ENCODE results near the gene FZD1. TPM values are rescaled to one million over a fixed set of nuclear protein-coding genes. Genes with fewer than 3 reads are reported as not detected.

The FZD1 gene
- total RNA-seq, 1 experiment from 2014 or later: 1.5 TPM

DNA sequence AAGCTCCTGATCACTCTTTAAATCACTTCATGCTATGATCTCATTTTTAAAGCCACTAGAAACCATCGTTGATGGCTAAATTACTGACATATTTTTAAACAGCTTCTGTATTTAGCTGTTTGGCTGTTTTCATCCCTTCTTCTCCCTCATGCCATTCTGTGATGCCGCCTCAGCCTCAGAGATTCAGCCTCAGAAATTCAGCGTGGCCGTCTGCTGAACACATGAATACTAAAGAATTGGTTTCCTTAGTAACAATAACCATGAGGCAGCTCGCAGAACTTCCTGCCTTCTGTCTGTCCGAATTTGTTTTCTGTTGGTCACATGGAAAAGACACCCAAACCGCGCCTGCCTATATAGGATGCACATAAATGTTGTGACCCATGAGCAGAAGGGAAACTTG lies 31.0 kb upstream of the FZD1 start:
- DNase-seq: no peak
- BruUV-seq (replicated peaks): no TSS peak
- POLR2A ChIA-PET: no interaction called here
- Mint-ChIP-seq H3K9me3 (ENCODE audit: unreplicated experiment) (no peaks in the 10 kb centered on the region), H3K4me1 (ENCODE audit: low read depth, unreplicated experiment) (no peaks in the 10 kb centered on the region), H3K4me3 (ENCODE audit: unreplicated experiment) (no peak overlapping the region), H3K27ac (ENCODE audit: unreplicated experiment) (no peak overlapping the region), H3K27me3 (ENCODE audit: insufficient read depth, unreplicated experiment) (peaks cover 17% of the 10 kb centered on the region), H3K36me3 (ENCODE audit: insufficient read depth, unreplicated experiment) (no peaks in the 10 kb centered on the region)
- CTCF ChIA-PET: no interaction called here
- Histone ChIP-seq H3K27me3 (replicated peaks; ENCODE audit: control insufficient read depth, insufficient read depth, low read length) (no peaks in the 10 kb centered on the region), H3K4me1 (no peaks in the 10 kb centered on the region), H3K4me3 (ENCODE audit: low read depth, low read length) (no peak overlapping the region), H3K36me3 (ENCODE audit: control insufficient read depth, insufficient read depth, low read length) (no peaks in the 10 kb centered on the region), H3K9me3 (no peaks in the 10 kb centered on the region)
- TF ChIP-seq, protein P1, sequence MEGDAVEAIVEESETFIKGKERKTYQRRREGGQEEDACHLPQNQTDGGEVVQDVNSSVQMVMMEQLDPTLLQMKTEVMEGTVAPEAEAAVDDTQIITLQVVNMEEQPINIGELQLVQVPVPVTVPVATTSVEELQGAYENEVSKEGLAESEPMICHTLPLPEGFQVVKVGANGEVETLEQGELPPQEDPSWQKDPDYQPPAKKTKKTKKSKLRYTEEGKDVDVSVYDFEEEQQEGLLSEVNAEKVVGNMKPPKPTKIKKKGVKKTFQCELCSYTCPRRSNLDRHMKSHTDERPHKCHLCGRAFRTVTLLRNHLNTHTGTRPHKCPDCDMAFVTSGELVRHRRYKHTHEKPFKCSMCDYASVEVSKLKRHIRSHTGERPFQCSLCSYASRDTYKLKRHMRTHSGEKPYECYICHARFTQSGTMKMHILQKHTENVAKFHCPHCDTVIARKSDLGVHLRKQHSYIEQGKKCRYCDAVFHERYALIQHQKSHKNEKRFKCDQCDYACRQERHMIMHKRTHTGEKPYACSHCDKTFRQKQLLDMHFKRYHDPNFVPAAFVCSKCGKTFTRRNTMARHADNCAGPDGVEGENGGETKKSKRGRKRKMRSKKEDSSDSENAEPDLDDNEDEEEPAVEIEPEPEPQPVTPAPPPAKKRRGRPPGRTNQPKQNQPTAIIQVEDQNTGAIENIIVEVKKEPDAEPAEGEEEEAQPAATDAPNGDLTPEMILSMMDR (IDR thresholded peaks at IDR 0.05; ENCODE audit: insufficient read depth in 1 of 2, low read depth in 1 of 2, low read length in 1 of 2, severe bottlenecking in 1 of 2, unreplicated experiment in 1 of 2): no peak
- intact Hi-C loops (cut with micrococcal nuclease; ENCODE audit: unreplicated experiment): no loop called here

DNA sequence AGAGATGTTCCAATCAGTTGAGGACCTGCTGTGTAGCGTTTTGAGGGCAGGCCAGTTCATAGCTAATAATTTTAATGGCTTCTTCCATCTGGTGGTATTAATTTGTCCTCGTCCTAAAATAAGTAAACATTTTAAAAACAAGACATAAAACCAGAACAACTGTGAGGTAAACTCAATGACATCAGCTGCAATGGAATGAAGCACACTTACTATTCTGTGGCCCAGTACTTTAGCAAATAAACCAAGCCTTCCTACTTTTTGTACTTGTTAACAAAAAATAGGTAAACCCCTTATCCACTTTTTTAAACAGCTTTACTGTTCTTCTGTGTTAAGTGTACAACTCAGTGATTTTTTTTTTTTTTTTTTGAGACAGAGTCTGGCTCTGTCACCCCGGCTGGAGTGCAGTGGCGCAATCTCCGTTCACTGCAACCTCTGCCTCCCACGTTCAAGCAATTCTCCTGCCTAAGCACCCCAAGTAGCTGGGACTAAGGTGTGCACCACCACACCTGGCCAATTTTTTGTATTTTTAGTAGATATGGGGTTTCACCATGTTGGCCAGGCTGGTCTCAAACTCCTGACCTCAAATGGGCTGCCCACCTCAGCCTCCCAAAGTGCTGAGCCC lies 28.9 kb upstream of the FZD1 start:
- TF ChIP-seq, protein P1 (IDR thresholded peaks at IDR 0.05; ENCODE audit: insufficient read depth in 1 of 2, low read depth in 1 of 2, low read length in 1 of 2, severe bottlenecking in 1 of 2, unreplicated experiment in 1 of 2): no peak
- Mint-ChIP-seq H3K4me1 (ENCODE audit: low read depth, unreplicated experiment) (no peaks in the 10 kb centered on the region), H3K4me3 (ENCODE audit: unreplicated experiment) (no peak overlapping the region), H3K9me3 (ENCODE audit: unreplicated experiment) (no peaks in the 10 kb centered on the region), H3K27ac (ENCODE audit: unreplicated experiment) (no peak overlapping the region), H3K36me3 (ENCODE audit: insufficient read depth, unreplicated experiment) (no peaks in the 10 kb centered on the region), H3K27me3 (ENCODE audit: insufficient read depth, unreplicated experiment) (peaks cover 17% of the 10 kb centered on the region)
- Histone ChIP-seq H3K4me3 (ENCODE audit: low read depth, low read length) (no peak overlapping the region), H3K4me1 (no peaks in the 10 kb centered on the region), H3K9me3 (no peaks in the 10 kb centered on the region), H3K36me3 (ENCODE audit: control insufficient read depth, insufficient read depth, low read length) (no peaks in the 10 kb centered on the region), H3K27me3 (replicated peaks; ENCODE audit: control insufficient read depth, insufficient read depth, low read length) (no peaks in the 10 kb centered on the region)
- DNase-seq: no peak
- BruUV-seq (replicated peaks): no TSS peak
- ChIA-PET CTCF (no interaction called here), POLR2A (no interaction called here)
- intact Hi-C loops (cut with micrococcal nuclease; ENCODE audit: unreplicated experiment): no loop called here

DNA sequence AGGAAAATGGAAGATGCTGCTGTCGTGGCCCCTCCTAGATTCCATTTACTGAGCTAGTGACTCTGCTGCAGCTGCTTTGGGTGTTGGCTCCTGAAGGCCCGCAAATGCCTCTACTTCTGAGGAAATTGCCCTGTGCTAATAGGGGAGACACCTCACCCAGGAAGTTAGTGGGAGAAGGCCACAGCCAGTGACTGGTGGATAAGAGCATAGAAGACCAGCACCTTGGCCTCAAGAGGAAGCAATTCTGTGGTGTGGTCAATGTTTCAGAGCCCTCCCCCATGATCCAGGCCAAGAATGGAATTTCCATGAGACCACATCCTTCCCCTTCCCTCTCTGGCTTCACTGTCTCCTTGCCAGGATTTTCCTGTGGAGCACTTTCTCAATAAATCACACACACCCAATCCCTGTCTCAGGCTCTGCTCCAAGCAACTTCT lies 25.0 kb upstream of the FZD1 start:
- no peaks in the 10 kb centered on the region for H3K27me3 ChIP-seq (replicated peaks; ENCODE audit: control insufficient read depth, insufficient read depth, low read length)
- BruUV-seq (replicated peaks): no TSS peak
- Mint-ChIP-seq H3K4me3 (ENCODE audit: unreplicated experiment) (no peak overlapping the region), H3K36me3 (ENCODE audit: insufficient read depth, unreplicated experiment) (no peaks in the 10 kb centered on the region), H3K27me3 (ENCODE audit: insufficient read depth, unreplicated experiment) (peaks cover 5% of the 10 kb centered on the region), H3K9me3 (ENCODE audit: unreplicated experiment) (no peaks in the 10 kb centered on the region), H3K27ac (ENCODE audit: unreplicated experiment) (no peak overlapping the region), H3K4me1 (ENCODE audit: low read depth, unreplicated experiment) (no peaks in the 10 kb centered on the region)
- no peak overlapping the region for H3K4me3 ChIP-seq (ENCODE audit: low read depth, low read length)
- CTCF ChIA-PET: no interaction called here
- no peak for DNase-seq
- H3K9me3 ChIP-seq: no peaks in the 10 kb centered on the region
- H3K36me3 ChIP-seq (ENCODE audit: control insufficient read depth, insufficient read depth, low read length): no peaks in the 10 kb centered on the region
- POLR2A ChIA-PET: no interaction called here
- intact Hi-C loops (cut with micrococcal nuclease; ENCODE audit: unreplicated experiment): no loop called here
- TF ChIP-seq, protein P1 (IDR thresholded peaks at IDR 0.05; ENCODE audit: insufficient read depth in 1 of 2, low read depth in 1 of 2, low read length in 1 of 2, severe bottlenecking in 1 of 2, unreplicated experiment in 1 of 2): no peak
- no peaks in the 10 kb centered on the region for H3K4me1 ChIP-seq

All from Caco-2 (cell line).